RWPE2 (cell line): ENCODE results near the gene RPS6KA5.

ENCODE experiments used
- ATAC-seq: fragments of 200-7000 bp; cut with Tn5 transposase; 3 replicates; pipeline ENCODE4 v1.9.1; 2021; ENCODE audit warnings: low read depth
- DNase-seq: peaks from one replicate; pipeline ENCODE4 v3.0.0-alpha.2; 2020; ENCODE audit warnings: low spot score
- H3K27ac ChIP-seq: fragments of 450-650 bp; 2 replicates; pipeline ENCODE4 v1.5.1; 2017; ENCODE audit warnings: mild to moderate bottlenecking; ENCODE audit not compliant: poor library complexity, severe bottlenecking
- H3K27me3 ChIP-seq: fragments of 250-450 bp; sonication (Bioruptor Pico); 2 replicates; pipeline ENCODE4 v1.5.1; 2021; ENCODE audit warnings: mild to moderate bottlenecking, moderate library complexity; ENCODE audit not compliant: insufficient read depth, poor library complexity, severe bottlenecking
- H3K36me3 ChIP-seq: fragments of 250-450 bp; sonication (Bioruptor Pico); 2 replicates; pipeline ENCODE4 v1.5.1; 2020; ENCODE audit warnings: low read depth, mild to moderate bottlenecking, moderate library complexity
- H3K4me1 ChIP-seq: fragments of 250-450 bp; sonication (Bioruptor Pico); 2 replicates; pipeline ENCODE4 v1.5.1; 2021; ENCODE audit warnings: mild to moderate bottlenecking, moderate library complexity; ENCODE audit not compliant: insufficient read depth, poor library complexity, severe bottlenecking
- H3K4me3 ChIP-seq: fragments of 250-450 bp; sonication (Bioruptor Pico); 2 replicates; pipeline ENCODE4 v1.5.1; 2021; ENCODE audit warnings: mild to moderate bottlenecking, moderate library complexity; ENCODE audit not compliant: severe bottlenecking
- H3K9me3 ChIP-seq: fragments of 250-450 bp; sonication (Bioruptor Pico); 2 replicates; pipeline ENCODE4 v1.5.1; 2021; ENCODE audit warnings: mild to moderate bottlenecking, moderate library complexity; ENCODE audit not compliant: severe bottlenecking
- CTCF ChIP-seq: fragments of 450-650 bp; IDR thresholded peaks from one replicate; pipeline ENCODE4 v1.5.1; 2017; ENCODE audit warnings: mild to moderate bottlenecking, moderate library complexity; ENCODE audit not compliant: poor library complexity, severe bottlenecking

Gene RPS6KA5

GRCh38 chr14:91048265-91048664 is 12.2 kb downstream of the RPS6KA5 start:
- Histone ChIP-seq H3K4me1 (no peaks in the 10 kb centered on the region), H3K27ac (no peak overlapping the region), H3K27me3 (no peaks in the 10 kb centered on the region), H3K36me3 (no peaks in the 10 kb centered on the region), H3K4me3 (no peak overlapping the region), H3K9me3 (no peaks in the 10 kb centered on the region)
- ATAC-seq (no peak), DNase-seq (no peak)
- no peak for TF ChIP-seq CTCF

- DNase-seq (no peak), ATAC-seq (no peak)
- H3K27me3 ChIP-seq = no peaks in the 10 kb centered on the region
- no peak overlapping the region for H3K4me3 ChIP-seq
- no peaks in the 10 kb centered on the region for H3K4me1 ChIP-seq
- H3K36me3 ChIP-seq = no peaks in the 10 kb centered on the region
- no peak for TF ChIP-seq CTCF
- H3K27ac ChIP-seq = no peak overlapping the region
- H3K9me3 ChIP-seq = no peaks in the 10 kb centered on the region
Measured at GRCh38 chr14:91047174-91047753, 13.2 kb downstream of the RPS6KA5 start.

- no peaks in the 10 kb centered on the region for H3K4me1 ChIP-seq
- no peak for ATAC-seq
- H3K9me3 ChIP-seq = no peaks in the 10 kb centered on the region
- no peaks in the 10 kb centered on the region for H3K36me3 ChIP-seq
- H3K27me3 ChIP-seq = no peaks in the 10 kb centered on the region
- TF ChIP-seq CTCF = no peak
- no peak overlapping the region for H3K4me3 ChIP-seq
- no peak for DNase-seq
- no peak overlapping the region for H3K27ac ChIP-seq
Measured at GRCh38 chr14:91046488-91047072, 13.9 kb downstream of the RPS6KA5 start.

GRCh38 chr14:91041450-91041849 is 19.0 kb downstream of the RPS6KA5 start:
- Histone ChIP-seq H3K4me3 (no peak overlapping the region), H3K27ac (no peak overlapping the region), H3K27me3 (no peaks in the 10 kb centered on the region), H3K4me1 (no peaks in the 10 kb centered on the region), H3K9me3 (no peaks in the 10 kb centered on the region), H3K36me3 (no peaks in the 10 kb centered on the region)
- no peak for DNase-seq
- no peak for ATAC-seq
- no peak for TF ChIP-seq CTCF

GRCh38 chr14:91040545-91040944 is 19.9 kb downstream of the RPS6KA5 start:
- Histone ChIP-seq H3K4me1 (no peaks in the 10 kb centered on the region), H3K27me3 (no peaks in the 10 kb centered on the region), H3K36me3 (no peaks in the 10 kb centered on the region), H3K4me3 (no peak overlapping the region), H3K9me3 (no peaks in the 10 kb centered on the region), H3K27ac (no peak overlapping the region)
- ATAC-seq = no peak
- DNase-seq = no peak
- no peak for TF ChIP-seq CTCF
